Measurements from ENCODE around the gene CETP.

The CETP gene

DNA sequence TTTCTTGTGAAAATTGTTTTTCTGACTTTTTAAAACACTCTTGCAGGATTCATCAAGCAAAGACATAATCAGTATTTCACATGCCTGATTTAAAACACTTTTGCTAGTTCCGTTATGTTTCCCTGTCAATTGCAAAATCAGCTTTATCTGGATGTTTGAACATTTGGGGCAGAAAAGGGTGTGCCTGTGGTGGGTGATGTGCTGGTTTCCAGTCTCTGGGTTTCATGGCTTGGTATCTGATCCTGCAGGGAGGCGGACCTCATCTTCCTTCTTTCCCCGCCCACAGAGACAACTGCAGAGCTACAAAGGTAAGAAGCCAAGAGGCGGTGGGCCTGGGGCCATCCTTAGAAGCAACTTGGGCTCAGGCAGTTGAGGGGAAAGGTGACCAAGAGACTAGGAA, 69.4 kb downstream of the CETP start:
- in situ Hi-C loops (cut with MboI; ENCODE audit: low sequenced_read_pairs, unreplicated experiment): no loop called here
- TF ChIP-seq, protein P1, sequence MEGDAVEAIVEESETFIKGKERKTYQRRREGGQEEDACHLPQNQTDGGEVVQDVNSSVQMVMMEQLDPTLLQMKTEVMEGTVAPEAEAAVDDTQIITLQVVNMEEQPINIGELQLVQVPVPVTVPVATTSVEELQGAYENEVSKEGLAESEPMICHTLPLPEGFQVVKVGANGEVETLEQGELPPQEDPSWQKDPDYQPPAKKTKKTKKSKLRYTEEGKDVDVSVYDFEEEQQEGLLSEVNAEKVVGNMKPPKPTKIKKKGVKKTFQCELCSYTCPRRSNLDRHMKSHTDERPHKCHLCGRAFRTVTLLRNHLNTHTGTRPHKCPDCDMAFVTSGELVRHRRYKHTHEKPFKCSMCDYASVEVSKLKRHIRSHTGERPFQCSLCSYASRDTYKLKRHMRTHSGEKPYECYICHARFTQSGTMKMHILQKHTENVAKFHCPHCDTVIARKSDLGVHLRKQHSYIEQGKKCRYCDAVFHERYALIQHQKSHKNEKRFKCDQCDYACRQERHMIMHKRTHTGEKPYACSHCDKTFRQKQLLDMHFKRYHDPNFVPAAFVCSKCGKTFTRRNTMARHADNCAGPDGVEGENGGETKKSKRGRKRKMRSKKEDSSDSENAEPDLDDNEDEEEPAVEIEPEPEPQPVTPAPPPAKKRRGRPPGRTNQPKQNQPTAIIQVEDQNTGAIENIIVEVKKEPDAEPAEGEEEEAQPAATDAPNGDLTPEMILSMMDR (IDR thresholded peaks at IDR 0.05; ENCODE audit: borderline replicate concordance, control extremely low read depth, extremely low read depth, insufficient read depth, missing control alignments): no peak
- no peak for DNase-seq (ENCODE audit: low spot score)

DNA sequence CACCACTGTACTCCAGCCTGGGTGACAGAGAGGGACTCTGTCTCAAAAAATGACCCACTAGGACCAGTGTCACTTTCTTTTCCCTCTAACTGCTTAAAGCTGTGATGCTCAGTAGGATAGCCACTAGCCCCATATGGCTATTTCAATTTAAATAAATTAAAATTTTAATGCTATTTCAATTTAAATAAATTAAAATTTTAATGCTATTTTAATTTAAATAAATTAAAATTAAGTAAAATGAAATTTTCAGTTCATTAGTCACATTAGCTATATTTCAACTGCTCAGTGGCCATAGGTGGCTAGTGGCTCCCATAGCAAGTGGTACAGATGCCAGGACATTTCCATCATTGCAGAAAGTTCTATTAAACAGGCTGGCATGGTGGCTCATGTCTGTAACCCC, 70.6 kb downstream of the CETP start:
- TF ChIP-seq, protein P1 (IDR thresholded peaks at IDR 0.05; ENCODE audit: borderline replicate concordance, control extremely low read depth, extremely low read depth, insufficient read depth, missing control alignments): no peak
- no peak for DNase-seq (ENCODE audit: low spot score)
- in situ Hi-C loops (cut with MboI; ENCODE audit: low sequenced_read_pairs, unreplicated experiment): no loop called here

DNA sequence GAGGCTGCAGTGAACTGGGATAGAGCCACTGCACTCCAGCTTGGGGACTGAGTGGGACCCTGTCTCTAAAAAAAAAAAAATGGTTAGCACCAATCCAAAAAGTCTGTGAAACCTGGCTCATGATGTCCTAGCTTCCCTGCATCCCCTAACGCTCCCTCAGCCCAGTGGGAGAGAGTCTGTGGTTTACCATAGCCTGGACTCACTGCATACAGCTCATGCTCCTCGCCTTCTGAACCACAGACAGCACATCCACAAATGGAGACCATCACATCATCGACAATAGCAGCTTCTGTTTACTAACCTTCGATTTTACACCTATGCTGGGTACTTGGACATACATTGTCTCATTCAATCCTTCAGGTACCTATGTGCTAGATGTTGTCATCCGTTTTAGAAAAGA, 71.2 kb downstream of the CETP start:
- in situ Hi-C loops (cut with MboI; ENCODE audit: low sequenced_read_pairs, unreplicated experiment): no loop called here
- TF ChIP-seq, protein P1 (IDR thresholded peaks at IDR 0.05; ENCODE audit: borderline replicate concordance, control extremely low read depth, extremely low read depth, insufficient read depth, missing control alignments): no peak
- DNase-seq (ENCODE audit: low spot score): no peak
